HG03064 (cell line): ENCODE results near the gene FSHR.
A peak's percentile ranks its signal among the peaks of the same experiment; 100 is the strongest.

Experiments
- ATAC-seq: cut with Tn5 transposase; IDR thresholded peaks from one replicate; pipeline ENCODE4 v1.9.1; 2021; ENCODE audit warnings: low read depth; ENCODE audit not compliant: unreplicated experiment

Gene FSHR

GRCh38 chr2:49111456-49111855 is 42.9 kb downstream of the FSHR start:
- no peak for ATAC-seq

- ATAC-seq, result no peak
Measured at GRCh38 chr2:49111006-49111405, 43.3 kb downstream of the FSHR start.

- ATAC-seq, result no peak
Measured at GRCh38 chr2:49110571-49110970, 43.7 kb downstream of the FSHR start.

- ATAC-seq, result no peak
Measured at GRCh38 chr2:49108851-49109250, 45.5 kb downstream of the FSHR start.

GRCh38 chr2:49108436-49108835 is 45.9 kb downstream of the FSHR start:
- no peak for ATAC-seq

- ATAC-seq, result no peak
Measured at GRCh38 chr2:49105506-49105905, 48.8 kb downstream of the FSHR start.

- no peak for ATAC-seq
Measured at GRCh38 chr2:49102146-49102545, 52.2 kb downstream of the FSHR start.

GRCh38 chr2:49080681-49081080 is 73.6 kb downstream of the FSHR start:
- no peak for ATAC-seq

GRCh38 chr2:49070716-49071115 is 83.6 kb downstream of the FSHR start:
- ATAC-seq, result no peak

GRCh38 chr2:49069829-49070228 is 84.5 kb downstream of the FSHR start:
- no peak for ATAC-seq

- no peak for ATAC-seq
Measured at GRCh38 chr2:49068613-49069012, 85.7 kb downstream of the FSHR start.

GRCh38 chr2:49067971-49068370 is 86.3 kb downstream of the FSHR start:
- ATAC-seq, result no peak

GRCh38 chr2:49053156-49053555 is 101.2 kb downstream of the FSHR start:
- no peak for ATAC-seq

GRCh38 chr2:49050265-49050664 is 104.0 kb downstream of the FSHR start:
- ATAC-seq, result no peak

GRCh38 chr2:49049161-49049560 is 105.2 kb downstream of the FSHR start:
- no peak for ATAC-seq

GRCh38 chr2:49045083-49045482 is 109.2 kb downstream of the FSHR start:
- ATAC-seq, result peak; percentile 15

GRCh38 chr2:49044350-49045079 is 109.8 kb downstream of the FSHR start:
- peak; percentile 43 for ATAC-seq

- ATAC-seq, result no peak
Measured at GRCh38 chr2:49043405-49043982, 110.8 kb downstream of the FSHR start.

- no peak for ATAC-seq
Measured at GRCh38 chr2:49042488-49042887, 111.8 kb downstream of the FSHR start.

- ATAC-seq, result no peak
Measured at GRCh38 chr2:49041061-49041460, 113.3 kb downstream of the FSHR start.

- no peak for ATAC-seq
Measured at GRCh38 chr2:49037197-49037596, 117.1 kb downstream of the FSHR start.

- ATAC-seq, result no peak
Measured at GRCh38 chr2:49035481-49035880, 118.8 kb downstream of the FSHR start.
